Gastrocnemius medialis (tissue), 4 donors: ENCODE measurements around the gene POLR3E. TPM values are rescaled to one million over a fixed set of nuclear protein-coding genes. Genes with fewer than 3 reads are reported as not detected.

Experiments
- ATAC-seq, 2 donors: fragments of 150-250 bp; one replicate each; pipeline ENCODE4 v1.9.1; 2016
- DNase-seq, 2 donors: peaks; one replicate each; pipeline ENCODE4 v3.0.0-alpha.2; 2019
- H3K27ac ChIP-seq, 4 donors: fragments of 200-600 bp; sonication (generic); 1 replicate in 1 of 4; 2 replicates in 3 of 4; pipeline ENCODE4 v1.5.1; 2016 to 2018; ENCODE audit warnings: mild to moderate bottlenecking in 2 of 4, moderate library complexity in 1 of 4
- H3K27me3 ChIP-seq, 3 donors: fragments of 200-600 bp; sonication (generic) in 2 of 3; 1 replicate in 1 of 3; 2 replicates in 2 of 3; pipeline versions ENCODE4 v1.5.1 to v1.6.0; 2016 to 2019; ENCODE audit warnings: mild to moderate bottlenecking in 1 of 3, moderate library complexity in 1 of 3
- H3K36me3 ChIP-seq, 2 donors: fragments of 200-600 bp; sonication (generic) in 1 of 2; one replicate each; pipeline ENCODE4 v1.5.1; 2017 to 2018
- H3K4me1 ChIP-seq, 2 donors: fragments of 200-600 bp; sonication (generic) in 1 of 2; one replicate each; pipeline ENCODE4 v1.5.1; 2016 to 2017; ENCODE audit warnings: mild to moderate bottlenecking in 2 of 2
- H3K4me3 ChIP-seq, 4 donors: fragments of 200-600 bp; sonication (generic) in 3 of 4; 1 replicate in 1 of 4; 2 replicates in 3 of 4; pipeline ENCODE4 v1.5.1; 2016 to 2019; ENCODE audit warnings: mild to moderate bottlenecking in 2 of 4
- H3K9me3 ChIP-seq, 3 donors: fragments of 200-600 bp; sonication (generic) in 2 of 3; 1 replicate in 1 of 3; 2 replicates in 2 of 3; pipeline ENCODE4 v1.5.1; 2016 to 2019
- CTCF ChIP-seq, 5 experiments: fragments of 450-650 bp in 3 of 5; fragments of 200-600 bp in 2 of 5; sonication (generic) in 2 of 5; IDR thresholded peaks in 4 of 5; conservative IDR thresholded peaks in 1 of 5; 1 replicate in 4 of 5; 2 replicates in 1 of 5; pipeline ENCODE4 v1.5.1; 2016 to 2019; ENCODE audit warnings: antibody characterized with exemption in 5 of 5, mild to moderate bottlenecking in 3 of 5, moderate library complexity in 3 of 5
- POLR2A ChIP-seq, 2 donors: fragments of 450-650 bp; IDR thresholded peaks; one replicate each; pipeline ENCODE4 v1.6.1; 2017; ENCODE audit warnings: antibody characterized with exemption in 2 of 2, mild to moderate bottlenecking in 2 of 2, moderate library complexity in 2 of 2
- in situ Hi-C, 4 donors: fragments of 200-750 bp; cut with MboI; loops; one replicate each; pipeline versions ENCODE4 v1.15.0 to v1.8.0; 2017; ENCODE audit warnings: low sequenced_read_pairs in 4 of 4
- intact Hi-C: fragments of 100-400 bp; cut with DNase I; formaldehyde crosslinking; loops from one replicate; pipeline ENCODE4 v1.15.1; 2023; ENCODE audit warnings: low total_unique reads
- total RNA-seq, 4 donors: library from RNA; depleted of rRNA; stranded (reverse); fragments of >200 nt; gene quantifications; one replicate each; pipeline versions ENCODE4 v1.1.0 to v1.2.3, GENCODE V29; 2016

Gene POLR3E
- total RNA-seq, 4 donors from 2014 or later = 105 to 182 (median 116) TPM

DNA sequence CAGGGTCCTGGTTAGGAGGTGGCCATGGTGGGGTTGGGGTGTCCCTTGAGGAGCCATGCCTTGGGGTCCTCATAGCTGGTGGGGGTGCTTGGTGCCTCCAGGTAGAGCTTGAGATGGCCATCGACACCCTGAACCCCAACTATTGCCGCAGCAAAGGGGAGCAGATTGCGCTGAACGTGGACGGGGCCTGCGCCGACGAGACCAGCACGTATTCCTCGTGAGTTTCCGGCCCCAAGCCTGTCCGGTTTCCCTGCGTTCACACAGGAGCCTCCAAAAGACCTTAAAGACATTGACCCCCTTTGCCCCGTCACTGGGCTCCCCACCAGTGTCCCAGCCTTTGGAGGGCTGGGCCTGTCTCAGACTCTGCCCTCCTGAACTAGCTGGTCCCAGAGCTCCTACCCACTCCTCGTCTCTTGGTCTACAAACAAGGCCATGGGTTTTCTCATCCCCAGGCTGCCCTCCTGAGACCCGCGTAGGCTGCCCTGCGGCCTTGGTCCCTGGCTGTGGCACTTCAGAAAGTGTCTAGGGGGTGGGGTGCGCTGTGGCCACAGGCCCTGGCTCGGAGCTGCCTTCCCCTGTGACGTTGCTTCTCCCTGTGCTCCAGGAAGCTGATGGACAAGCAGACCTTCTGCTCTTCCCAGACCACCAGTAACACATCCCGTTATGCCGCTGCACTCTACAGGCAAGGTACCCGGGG lies 11.8 kb downstream of the POLR3E start:
- H3K27me3 ChIP-seq = no peaks in the 10 kb centered on the region
- H3K9me3 ChIP-seq = no peaks in the 10 kb centered on the region
- ATAC-seq = no peak
- TF ChIP-seq CTCF (IDR thresholded peaks at IDR 0.05 in 4 of 5, conservative IDR thresholded peaks at IDR 0.05 in 1 of 5) (no peak), POLR2A (IDR thresholded peaks at IDR 0.05) (no peak)
- no peak overlapping the region for H3K27ac ChIP-seq
- in situ Hi-C loops = no loop called here
- peaks cover 3 to 100% of the 10 kb centered on the region in 2 donors for H3K36me3 ChIP-seq
- H3K4me3 ChIP-seq = no peak overlapping the region
- no peak for DNase-seq
- intact Hi-C loops = no loop called here
- H3K4me1 ChIP-seq = no peaks in the 10 kb centered on the region

- intact Hi-C loops = no loop called here
- DNase-seq = no peak
These were observed 14.3 kb downstream of the POLR3E start for GRCh38 chr16:22311520-22311919.

DNA sequence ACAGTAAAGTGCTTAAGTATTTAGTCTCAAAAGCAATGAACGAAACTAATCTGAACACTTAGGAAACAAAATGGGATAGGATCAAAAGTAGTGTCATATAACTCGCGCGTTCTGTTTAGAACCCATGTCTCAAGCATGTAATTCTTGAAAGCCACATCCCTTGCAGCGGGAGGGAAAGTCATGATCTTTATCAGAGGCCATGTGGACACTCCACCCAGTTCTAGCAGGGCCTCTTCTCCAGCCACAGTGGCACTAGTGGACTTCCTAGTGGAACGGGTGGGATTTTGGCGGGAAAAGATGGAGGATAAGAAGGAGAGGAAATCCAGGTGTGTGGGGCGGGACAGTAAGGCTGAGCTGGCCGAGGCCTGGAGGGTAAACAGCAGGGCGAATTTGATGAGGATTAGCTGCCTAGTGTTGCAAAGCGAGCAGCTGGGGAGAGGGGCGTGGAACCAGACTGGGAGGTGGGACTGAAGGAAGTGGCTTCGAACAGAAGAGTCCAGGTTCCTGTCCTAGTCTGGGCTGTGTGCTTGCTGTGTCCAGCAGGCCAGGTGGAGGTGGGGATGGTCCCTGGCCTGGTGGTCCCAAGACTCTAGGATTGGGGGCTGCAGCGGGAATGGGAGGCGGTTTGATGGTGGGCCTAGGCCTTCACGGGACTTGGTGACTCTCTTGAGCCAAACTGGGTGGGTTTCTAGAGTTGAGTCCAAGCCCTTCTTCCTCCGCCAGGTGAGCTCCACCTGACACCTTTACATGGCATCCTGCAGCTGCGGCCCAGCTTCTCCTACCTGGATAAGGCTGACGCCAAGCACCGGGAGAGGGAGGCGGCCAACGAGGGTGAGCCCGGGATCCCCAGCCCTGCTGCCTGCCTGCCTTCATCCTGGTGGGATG lies 15.9 kb downstream of the POLR3E start:
- DNase-seq (no peak), ATAC-seq (no peak)
- Histone ChIP-seq H3K27me3 (no peaks in the 10 kb centered on the region), H3K9me3 (no peaks in the 10 kb centered on the region), H3K36me3 (peaks cover 3 to 97% of the 10 kb centered on the region in 2 donors), H3K27ac (no peak overlapping the region), H3K4me3 (no peak overlapping the region), H3K4me1 (peaks cover 0 to 5% of the 10 kb centered on the region in 2 donors)
- intact Hi-C loops = no loop called here
- in situ Hi-C loops = no loop called here
- TF ChIP-seq POLR2A (IDR thresholded peaks at IDR 0.05) = no peak
- no peak for TF ChIP-seq CTCF (IDR thresholded peaks at IDR 0.05 in 4 of 5, conservative IDR thresholded peaks at IDR 0.05 in 1 of 5)

More at GRCh38 chr16:22311520-22311919, 14.3 kb downstream of the POLR3E start:
- Histone ChIP-seq H3K4me3 (no peak overlapping the region), H3K9me3 (no peaks in the 10 kb centered on the region), H3K27me3 (no peaks in the 10 kb centered on the region), H3K4me1 (no peaks in the 10 kb centered on the region), H3K27ac (no peak overlapping the region), H3K36me3 (peaks cover 3 to 100% of the 10 kb centered on the region in 2 donors)
- in situ Hi-C loops = no loop called here
- no peak for ATAC-seq
- no peak for TF ChIP-seq POLR2A (IDR thresholded peaks at IDR 0.05)
- no peak for TF ChIP-seq CTCF (IDR thresholded peaks at IDR 0.05 in 4 of 5, conservative IDR thresholded peaks at IDR 0.05 in 1 of 5)

DNA sequence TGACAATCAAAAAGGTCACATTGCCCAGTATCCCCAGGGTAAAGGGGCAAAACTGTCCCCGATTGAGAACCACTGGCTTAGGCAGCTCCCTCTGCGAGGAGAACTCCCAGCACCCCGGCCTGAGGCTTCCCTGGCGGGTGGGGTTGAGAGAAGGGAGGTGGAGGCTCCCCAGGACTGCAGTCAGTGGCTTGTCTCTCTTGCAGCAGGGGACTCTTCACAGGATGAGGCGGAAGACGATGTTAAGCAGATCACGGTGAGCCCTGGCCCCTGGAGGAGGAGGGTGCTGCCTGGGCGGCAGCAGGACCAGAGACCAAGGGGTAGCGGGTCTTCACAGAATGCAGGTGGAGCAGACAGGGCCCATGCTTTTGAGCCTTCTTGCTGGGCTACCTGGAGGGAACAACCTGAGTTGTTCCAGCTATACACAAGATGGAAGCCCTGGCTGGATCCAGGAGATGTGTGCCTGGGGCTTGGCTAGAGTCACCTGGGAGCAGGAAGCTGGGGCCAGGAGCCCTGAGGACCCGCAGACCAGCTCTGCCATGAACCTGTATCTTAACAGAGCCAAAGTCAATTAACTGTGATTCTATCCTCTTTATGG lies 16.8 kb downstream of the POLR3E start:
- Histone ChIP-seq H3K4me1 (peaks cover 0 to 10% of the 10 kb centered on the region in 2 donors), H3K36me3 (peaks cover 3 to 96% of the 10 kb centered on the region in 2 donors), H3K27me3 (no peaks in the 10 kb centered on the region), H3K4me3 (no peak overlapping the region), H3K27ac (no peak overlapping the region), H3K9me3 (no peaks in the 10 kb centered on the region)
- TF ChIP-seq POLR2A (IDR thresholded peaks at IDR 0.05) (no peak), CTCF (IDR thresholded peaks at IDR 0.05 in 4 of 5, conservative IDR thresholded peaks at IDR 0.05 in 1 of 5) (no peak)
- intact Hi-C loops = no loop called here
- in situ Hi-C loops = no loop called here
- DNase-seq (no peak), ATAC-seq (no peak)
